Thoracic aorta (tissue), 2 donors: ENCODE results near the gene ITGBL1. TPM values are rescaled to one million over a fixed set of nuclear protein-coding genes. Genes with fewer than 3 reads are reported as not detected.
"Not testable (repeated sequence)": the region's sequence is repeated elsewhere in the genome, so short reads cannot be mapped to it uniquely, and the experiment has no call there.

Experiments used
- ATAC-seq: fragments of 150-250 bp; one replicate; pipeline ENCODE4 v1.8.0; 2017; ENCODE audit warnings: low read depth; ENCODE audit not compliant: insufficient number of reproducible peaks, low FRiP score
- DNase-seq: peaks from one replicate; pipeline ENCODE4 v3.0.0-alpha.2; 2020; ENCODE audit warnings: low spot score
- H3K27ac ChIP-seq, 2 donors: fragments of 200-600 bp; sonication (generic); 1 replicate in 1 of 2; 2 replicates in 1 of 2; pipeline ENCODE4 v1.5.1; 2016; ENCODE audit warnings: mild to moderate bottlenecking in 2 of 2, moderate library complexity in 2 of 2
- H3K27me3 ChIP-seq: fragments of 200-600 bp; sonication (generic); replicated peaks from 2 replicates; pipeline ENCODE4 v1.6.0; 2016; ENCODE audit warnings: mild to moderate bottlenecking; ENCODE audit not compliant: insufficient read depth
- H3K36me3 ChIP-seq: fragments of 200-600 bp; sonication (generic); one replicate; pipeline ENCODE4 v1.5.1; 2016
- H3K4me1 ChIP-seq, 2 donors: fragments of 200-600 bp; sonication (generic); 1 replicate in 1 of 2; 2 replicates in 1 of 2; pipeline versions ENCODE4 v1.5.1 to v1.6.0; 2016; ENCODE audit warnings: low read depth in 2 of 2, mild to moderate bottlenecking in 1 of 2; ENCODE audit not compliant: control insufficient read depth in 1 of 2
- H3K4me3 ChIP-seq: fragments of 200-600 bp; sonication (generic); 2 replicates; pipeline ENCODE4 v1.5.1; 2016; ENCODE audit warnings: mild to moderate bottlenecking
- H3K9me3 ChIP-seq: fragments of 200-600 bp; sonication (generic); 2 replicates; pipeline ENCODE4 v1.5.1; 2016
- total RNA-seq, 2 donors: library from RNA; depleted of rRNA; stranded (reverse); fragments of >200 nt; gene quantifications; one replicate each; pipeline versions ENCODE4 v1.1.0 to v1.2.3, GENCODE V29; 2016
- TF ChIP-seq, protein P1 (sequence below): fragments of 200-600 bp; sonication (generic); IDR thresholded peaks from one replicate; pipeline ENCODE4 v1.5.1; 2019; ENCODE audit warnings: antibody characterized with exemption

Gene ITGBL1
- total RNA-seq, 2 donors from 2014 or later, result 179 to 224 TPM

DNA sequence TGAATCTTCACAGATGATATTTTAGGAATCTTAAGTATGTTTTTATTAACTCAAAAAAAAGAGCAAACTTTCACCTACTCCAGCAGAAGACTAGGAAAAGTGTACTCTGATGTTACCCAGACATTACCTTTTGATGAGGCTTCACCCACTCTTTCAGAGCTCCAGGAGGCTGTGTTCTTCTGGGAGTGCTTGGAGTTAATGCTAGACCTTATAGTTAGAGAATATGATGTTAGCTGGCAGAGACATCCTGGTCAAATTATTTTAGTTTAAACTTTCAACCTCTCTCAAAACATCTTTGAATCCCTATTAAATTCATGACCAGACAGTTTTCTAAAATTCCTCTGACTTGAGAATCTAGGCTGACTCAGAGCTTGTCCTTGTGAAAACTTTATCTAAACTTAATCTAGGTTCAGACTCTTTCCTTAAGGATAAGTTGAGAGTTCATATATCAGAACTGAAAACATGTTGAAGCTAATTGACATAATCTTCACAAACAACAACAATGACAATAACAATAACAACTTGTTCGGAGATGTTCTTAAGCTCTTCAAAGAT is 82.8 kb downstream of the ITGBL1 start:
- H3K27me3 ChIP-seq, result no peaks in the 10 kb centered on the region
- peaks cover 52 to 73% of the 10 kb centered on the region in 2 donors for H3K4me1 ChIP-seq
- no peaks in the 10 kb centered on the region for H3K36me3 ChIP-seq
- H3K27ac ChIP-seq, result peak overlapping the region; percentile 80 to 88
- DNase-seq, result no peak
- TF ChIP-seq, protein P1, sequence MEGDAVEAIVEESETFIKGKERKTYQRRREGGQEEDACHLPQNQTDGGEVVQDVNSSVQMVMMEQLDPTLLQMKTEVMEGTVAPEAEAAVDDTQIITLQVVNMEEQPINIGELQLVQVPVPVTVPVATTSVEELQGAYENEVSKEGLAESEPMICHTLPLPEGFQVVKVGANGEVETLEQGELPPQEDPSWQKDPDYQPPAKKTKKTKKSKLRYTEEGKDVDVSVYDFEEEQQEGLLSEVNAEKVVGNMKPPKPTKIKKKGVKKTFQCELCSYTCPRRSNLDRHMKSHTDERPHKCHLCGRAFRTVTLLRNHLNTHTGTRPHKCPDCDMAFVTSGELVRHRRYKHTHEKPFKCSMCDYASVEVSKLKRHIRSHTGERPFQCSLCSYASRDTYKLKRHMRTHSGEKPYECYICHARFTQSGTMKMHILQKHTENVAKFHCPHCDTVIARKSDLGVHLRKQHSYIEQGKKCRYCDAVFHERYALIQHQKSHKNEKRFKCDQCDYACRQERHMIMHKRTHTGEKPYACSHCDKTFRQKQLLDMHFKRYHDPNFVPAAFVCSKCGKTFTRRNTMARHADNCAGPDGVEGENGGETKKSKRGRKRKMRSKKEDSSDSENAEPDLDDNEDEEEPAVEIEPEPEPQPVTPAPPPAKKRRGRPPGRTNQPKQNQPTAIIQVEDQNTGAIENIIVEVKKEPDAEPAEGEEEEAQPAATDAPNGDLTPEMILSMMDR, result no peak
- no peak for ATAC-seq
- no peak overlapping the region for H3K4me3 ChIP-seq
- H3K9me3 ChIP-seq, result no peaks in the 10 kb centered on the region

DNA sequence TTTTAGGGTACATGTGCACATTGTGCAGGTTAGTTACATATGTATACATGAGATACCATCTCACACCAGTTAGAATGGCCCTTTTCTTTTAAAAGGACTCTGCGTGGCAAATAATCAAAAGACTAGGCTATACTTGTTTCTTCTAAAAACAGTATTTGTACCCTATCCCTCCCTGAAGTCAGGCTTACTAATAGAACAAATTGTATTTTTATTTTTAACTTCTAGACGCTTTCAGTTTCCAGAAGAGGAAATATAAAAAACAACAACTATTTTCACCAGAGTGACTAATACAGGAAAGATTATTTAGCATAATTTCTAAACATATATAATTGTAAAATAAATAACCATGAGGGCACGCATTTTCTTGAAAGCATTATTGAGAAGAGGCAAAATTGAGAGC is 83.6 kb downstream of the ITGBL1 start:
- no peak for DNase-seq
- Histone ChIP-seq H3K4me3 (peak overlapping the region; percentile 31), H3K36me3 (no peaks in the 10 kb centered on the region), H3K27ac (peak overlapping the region; percentile 80 to 88), H3K4me1 (peaks cover 46 to 65% of the 10 kb centered on the region in 2 donors), H3K27me3 (no peaks in the 10 kb centered on the region), H3K9me3 (no peaks in the 10 kb centered on the region)
- TF ChIP-seq, protein P1, result no peak
- peak; percentile 34 for ATAC-seq

DNA sequence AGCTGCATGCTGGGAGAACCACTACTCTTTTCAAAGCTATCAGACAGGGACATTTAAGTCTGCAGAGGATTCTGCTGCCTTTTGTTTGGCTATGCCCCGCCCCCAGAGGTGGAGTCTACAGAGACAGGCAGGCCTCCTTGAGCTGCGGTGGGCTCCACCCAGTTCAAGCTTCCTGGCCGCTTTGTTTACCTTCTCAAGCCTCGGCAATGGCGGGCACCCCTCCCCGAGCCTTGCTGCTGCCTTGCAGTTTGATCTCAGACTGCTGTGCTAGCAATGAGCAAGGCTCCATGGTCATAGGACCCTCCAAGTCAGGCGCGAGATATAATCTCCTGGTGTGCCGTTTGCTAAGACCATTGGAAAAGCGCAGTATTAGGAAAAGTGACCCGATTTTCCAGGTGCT is 92.1 kb downstream of the ITGBL1 start:
- H3K27ac ChIP-seq, result peak overlapping the region in 1 of 2 donors; percentile 44
- not testable (repeated sequence) for H3K9me3 ChIP-seq, H3K36me3 ChIP-seq, ATAC-seq, H3K27me3 ChIP-seq, H3K4me3 ChIP-seq, DNase-seq
- H3K4me1 ChIP-seq, result peaks cover 12 to 20% of the 10 kb centered on the region in 2 donors

- Histone ChIP-seq H3K36me3 (no peaks in the 10 kb centered on the region), H3K27ac (peak overlapping the region in 1 of 2 donors; percentile 44), H3K4me3 (no peak overlapping the region), H3K4me1 (peaks cover 14 to 24% of the 10 kb centered on the region in 2 donors), H3K27me3 (no peaks in the 10 kb centered on the region), H3K9me3 (no peaks in the 10 kb centered on the region)
- no peak for DNase-seq
- TF ChIP-seq, protein P1, result no peak
- no peak for ATAC-seq
These were observed 92.5 kb downstream of the ITGBL1 start for GRCh38 chr13:101544979-101545378.

DNA sequence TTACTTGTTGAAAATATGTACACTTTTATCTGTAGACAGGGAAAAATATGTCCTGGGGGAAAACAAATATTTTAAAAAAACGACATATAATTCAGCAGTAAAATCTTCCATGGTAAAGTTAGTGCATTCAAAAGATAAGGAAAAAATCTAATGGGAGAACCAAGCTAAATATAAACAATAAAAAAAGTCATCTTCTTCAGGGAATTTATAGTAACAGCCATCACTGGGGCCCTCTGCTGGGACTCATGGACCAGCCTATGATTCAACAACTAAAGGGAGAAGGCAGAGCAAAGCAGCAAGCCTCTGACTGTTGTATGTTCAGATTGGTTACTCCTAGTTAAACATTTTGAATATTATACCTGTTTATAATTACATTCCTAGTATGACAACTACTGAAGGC is 93.0 kb downstream of the ITGBL1 start:
- TF ChIP-seq, protein P1, result no peak
- H3K4me3 ChIP-seq, result no peak overlapping the region
- no peak for ATAC-seq

DNA sequence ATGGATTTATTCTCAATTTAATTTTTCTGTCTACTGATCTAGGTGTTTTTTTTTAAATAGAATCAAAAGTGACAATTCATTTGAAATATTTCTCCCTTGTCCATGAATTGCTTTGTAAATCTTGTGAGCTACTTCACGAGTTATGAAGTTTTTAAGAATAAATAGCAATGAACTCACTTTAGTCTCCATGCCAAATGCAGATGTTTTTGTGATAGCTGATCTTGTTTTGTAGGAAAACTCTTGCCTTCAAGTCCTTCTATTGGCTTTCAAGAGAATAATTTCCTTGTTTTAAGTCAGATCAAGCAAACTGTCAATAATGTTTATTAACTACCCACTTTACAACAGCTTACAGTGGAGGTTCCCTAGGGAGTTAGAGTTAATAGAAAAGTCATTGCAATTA is 99.8 kb downstream of the ITGBL1 start:
- no peak for DNase-seq
- H3K36me3 ChIP-seq, result no peaks in the 10 kb centered on the region
- peaks cover 21 to 73% of the 10 kb centered on the region in 2 donors for H3K4me1 ChIP-seq
- TF ChIP-seq, protein P1, result no peak
- H3K4me3 ChIP-seq, result no peak overlapping the region
- no peaks in the 10 kb centered on the region for H3K27me3 ChIP-seq
- peak overlapping the region; percentile 44 to 58 for H3K27ac ChIP-seq
- peak; percentile 17 for ATAC-seq
- H3K9me3 ChIP-seq, result no peaks in the 10 kb centered on the region

More for the DNA sequence above, 93.0 kb downstream of the ITGBL1 start:
- H3K36me3 ChIP-seq, result no peaks in the 10 kb centered on the region
- no peak for DNase-seq
- no peaks in the 10 kb centered on the region for H3K27me3 ChIP-seq
- no peaks in the 10 kb centered on the region for H3K9me3 ChIP-seq
- H3K27ac ChIP-seq, result peak overlapping the region; percentile 39 to 44
- H3K4me1 ChIP-seq, result peaks cover 18 to 30% of the 10 kb centered on the region in 2 donors
